ELR (cell line): ENCODE results near the gene SLC2A1.
A peak's percentile ranks its signal among the peaks of the same experiment; 100 is the strongest.

ENCODE experiments used
- DNase-seq: peaks from one replicate; pipeline ENCODE4 v3.0.0-alpha.2; 2015; ENCODE audit warnings: low read depth

The SLC2A1 gene

GRCh38 chr1:42942444-42942843 is 16.2 kb downstream of the SLC2A1 start:
- DNase-seq, result no peak

GRCh38 chr1:42941640-42942330 is 16.9 kb downstream of the SLC2A1 start:
- peak; percentile 92 for DNase-seq

DNA sequence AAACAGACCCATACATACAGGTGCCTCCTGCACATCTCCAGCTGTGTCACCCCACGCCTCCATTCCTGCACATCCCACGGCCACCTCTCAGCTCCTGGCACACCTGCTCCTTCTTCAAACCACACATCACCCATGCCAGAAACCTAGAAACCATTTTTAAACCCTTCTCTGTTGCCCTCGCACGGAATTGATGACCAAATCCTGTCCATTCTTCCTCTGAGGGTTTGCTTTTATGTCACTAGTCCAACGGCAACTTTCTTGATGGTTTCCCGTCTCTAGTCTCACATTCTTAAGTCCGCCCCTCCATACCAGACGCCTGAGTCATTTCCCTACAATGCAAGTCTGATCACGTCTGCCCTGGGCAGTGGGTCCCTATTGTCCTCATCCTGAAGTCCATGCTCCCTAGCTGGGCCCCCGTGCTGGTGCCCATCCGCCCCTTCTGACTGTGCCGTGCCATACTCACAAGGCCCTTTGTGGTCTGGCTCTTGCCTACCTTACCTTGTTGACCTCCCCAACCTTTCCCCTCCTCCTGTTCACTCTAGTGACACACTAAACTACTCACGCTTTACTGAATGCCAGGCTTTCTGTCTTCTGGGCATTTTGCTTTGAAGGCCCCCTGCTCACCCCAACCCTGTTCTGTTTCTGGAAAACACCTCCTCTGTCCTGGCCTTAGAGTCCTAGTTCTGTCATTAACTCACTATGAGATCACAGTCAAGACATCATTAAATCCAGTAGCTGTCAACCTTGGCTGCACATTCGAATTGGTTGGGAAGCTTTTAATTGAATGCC is 17.6 kb downstream of the SLC2A1 start:
- DNase-seq, result peak; percentile 99

GRCh38 chr1:42938645-42939615 is 19.7 kb downstream of the SLC2A1 start:
- no peak for DNase-seq

DNA sequence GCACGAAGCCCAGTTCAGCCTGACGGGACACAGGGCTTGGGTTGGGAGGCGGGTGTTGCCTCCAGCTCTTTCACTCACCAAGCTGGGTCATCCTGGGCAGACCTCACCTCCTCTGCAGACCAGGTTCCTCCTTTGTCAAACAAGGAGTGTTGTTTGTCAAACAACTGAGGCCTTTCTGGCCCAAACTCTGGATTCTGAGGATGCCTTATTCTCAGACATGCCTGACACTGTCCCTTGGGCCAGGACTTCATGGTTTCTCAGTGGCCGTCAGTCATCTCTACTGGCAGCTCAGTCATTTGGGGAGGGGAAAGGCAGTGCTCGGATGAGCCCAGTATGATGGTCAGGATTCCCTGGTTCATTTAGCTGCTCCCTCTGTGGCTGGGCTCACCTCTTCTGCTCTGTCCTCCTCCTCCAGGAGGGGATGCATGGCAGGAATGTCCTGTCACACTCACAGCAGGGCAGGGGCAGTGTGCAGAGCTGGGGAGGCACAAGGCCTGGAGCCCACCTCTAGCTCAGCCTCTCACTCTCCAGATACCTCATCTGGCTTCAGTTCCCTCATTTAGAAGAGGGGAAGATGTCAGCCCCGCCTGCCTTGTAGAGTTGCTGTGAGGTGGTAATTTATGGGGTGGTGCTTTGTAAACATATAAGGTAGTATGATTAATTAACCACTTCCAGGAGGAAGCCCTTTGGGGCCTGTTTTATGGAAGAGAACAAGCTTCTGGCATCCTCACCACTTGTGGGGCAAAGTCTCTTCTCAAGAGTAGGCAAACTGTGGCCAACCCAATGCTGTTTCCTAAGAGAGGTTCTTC is 20.6 kb downstream of the SLC2A1 start:
- DNase-seq, result peak; percentile 49

DNA sequence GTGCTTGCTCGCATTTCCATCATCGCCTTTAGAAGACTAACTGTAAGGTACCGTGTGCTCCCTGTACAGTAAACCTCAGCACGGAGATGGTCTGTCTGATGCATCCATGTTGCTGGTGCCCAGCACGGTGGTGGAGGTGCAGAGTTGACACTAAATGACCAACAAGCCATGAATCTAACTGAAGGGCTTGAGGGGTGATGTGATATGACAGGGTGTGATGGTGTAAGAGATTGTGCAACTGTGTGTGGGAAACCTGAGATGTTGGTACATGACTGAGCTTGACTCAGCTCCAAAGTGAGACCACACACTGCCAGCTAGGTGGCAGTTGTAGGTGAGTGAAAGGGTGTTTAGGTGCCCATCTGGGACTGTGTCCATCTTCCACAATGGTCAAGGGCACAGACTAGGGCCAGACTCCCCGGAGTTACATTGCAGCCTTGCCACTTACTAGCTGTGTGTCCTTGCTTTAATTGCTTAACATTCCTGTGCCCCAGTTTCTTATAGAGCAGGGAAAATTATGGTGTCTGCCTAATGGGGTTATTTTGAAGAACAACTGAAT is 21.4 kb downstream of the SLC2A1 start:
- DNase-seq, result peak; percentile 85

DNA sequence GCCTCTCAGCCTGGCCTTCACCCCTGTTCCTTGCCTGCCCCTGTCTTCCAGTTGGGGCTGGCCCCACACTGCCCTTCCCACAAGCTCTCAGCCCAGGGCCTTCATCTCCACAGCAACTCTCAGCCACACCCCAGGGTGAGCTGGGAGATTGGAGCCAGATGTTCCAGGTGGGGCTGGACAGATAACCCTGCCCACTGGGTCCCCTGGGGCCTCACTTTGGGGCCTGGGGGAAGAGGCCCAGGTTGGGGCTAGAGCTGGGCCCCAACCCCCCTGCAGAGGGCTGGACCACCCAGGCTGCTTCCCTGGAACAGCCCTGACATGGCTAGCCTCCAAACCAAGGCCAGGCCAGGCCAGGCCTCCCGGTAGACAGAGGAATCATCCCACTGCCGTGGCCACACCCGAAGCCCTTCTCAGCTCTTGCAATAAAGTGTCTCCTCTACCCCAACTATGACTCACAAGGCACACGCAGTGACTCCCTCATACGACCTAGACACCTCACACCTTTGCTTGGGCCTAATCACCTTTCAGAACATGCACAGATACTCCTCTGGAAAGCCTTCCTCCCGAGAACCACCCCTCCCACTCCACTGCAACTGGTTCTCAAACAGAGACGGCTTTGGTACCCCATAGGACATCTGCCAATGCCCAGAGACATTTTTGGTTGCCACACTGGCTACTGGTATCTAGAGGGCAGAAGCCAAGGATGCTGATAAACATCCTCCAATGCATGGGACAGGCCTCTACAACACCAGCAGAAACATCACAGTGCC is 22.2 kb downstream of the SLC2A1 start:
- peak; percentile 88 for DNase-seq

DNA sequence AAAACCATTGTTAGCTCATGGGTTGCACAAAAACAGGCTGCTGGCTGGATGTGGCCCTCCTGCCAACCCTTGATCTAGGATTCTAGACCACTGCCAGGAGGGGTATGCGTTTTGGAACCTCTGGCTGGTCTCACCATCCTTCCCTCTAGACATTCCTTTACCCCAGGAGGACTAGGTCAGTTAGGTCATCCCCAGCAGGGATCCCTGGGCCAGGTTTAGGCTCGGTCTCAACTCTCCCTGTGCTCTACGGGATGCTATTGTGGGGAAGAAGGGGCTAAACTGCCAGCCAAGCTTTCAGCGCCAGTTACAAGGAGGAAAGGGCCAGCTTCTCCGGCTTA is 22.7 kb downstream of the SLC2A1 start:
- no peak for DNase-seq

DNA sequence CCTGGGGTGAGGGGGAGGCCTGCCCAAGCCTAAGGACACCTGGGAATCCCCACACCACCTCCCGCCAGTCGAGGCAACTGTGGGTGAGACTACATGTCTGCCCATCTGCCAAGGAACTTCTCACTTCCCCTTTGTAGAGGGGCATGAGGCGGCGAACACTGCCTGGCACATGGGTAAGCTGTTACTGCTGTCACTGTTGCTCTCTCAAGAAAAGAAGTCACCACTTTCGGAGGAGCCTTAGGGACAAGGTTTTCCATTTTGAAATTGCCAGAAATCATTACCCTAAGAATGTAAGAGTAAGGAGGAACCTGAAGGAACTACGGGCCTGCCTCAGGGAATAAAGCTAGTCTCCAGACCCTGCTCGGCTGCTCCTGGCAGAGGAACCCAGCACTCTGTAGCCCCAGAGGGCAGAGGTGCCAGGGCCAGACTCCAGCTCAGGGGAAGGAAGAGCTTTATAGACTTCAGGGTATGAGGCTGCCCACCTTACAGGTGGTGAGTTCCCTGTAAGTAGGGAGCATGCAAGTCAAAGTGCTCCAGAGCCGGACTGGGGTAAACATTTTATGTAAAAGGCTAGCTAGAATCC is 23.3 kb downstream of the SLC2A1 start:
- DNase-seq, result no peak

- DNase-seq, result no peak
Measured at GRCh38 chr1:42934541-42935312, 23.9 kb downstream of the SLC2A1 start.

- no peak for DNase-seq
Measured at GRCh38 chr1:42933610-42934491, 24.8 kb downstream of the SLC2A1 start.

DNA sequence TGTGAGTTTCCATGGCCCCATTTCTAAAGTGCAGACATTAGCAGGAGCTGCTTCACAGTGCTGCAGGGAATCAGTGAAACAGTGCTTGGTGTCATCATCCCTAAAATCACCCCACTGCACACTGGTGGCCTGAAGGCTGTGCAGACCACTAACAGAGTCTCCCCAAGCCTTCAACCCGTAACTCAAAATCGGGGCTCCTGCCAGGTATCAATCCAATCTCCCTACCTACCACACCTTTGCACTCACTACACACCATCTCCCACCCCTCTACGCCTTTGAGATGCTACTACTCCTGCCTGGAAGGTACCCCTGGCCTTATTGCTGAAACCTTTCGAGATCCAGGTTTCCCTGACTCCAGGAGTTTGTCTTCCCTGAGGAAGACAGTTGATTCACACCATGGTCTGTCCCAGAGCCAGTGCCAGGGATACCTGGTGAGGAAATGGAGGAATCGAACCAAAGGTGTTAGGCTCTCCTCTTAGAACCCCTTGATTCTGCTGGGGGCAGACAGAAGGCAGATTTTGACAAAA is 25.5 kb downstream of the SLC2A1 start:
- no peak for DNase-seq

DNA sequence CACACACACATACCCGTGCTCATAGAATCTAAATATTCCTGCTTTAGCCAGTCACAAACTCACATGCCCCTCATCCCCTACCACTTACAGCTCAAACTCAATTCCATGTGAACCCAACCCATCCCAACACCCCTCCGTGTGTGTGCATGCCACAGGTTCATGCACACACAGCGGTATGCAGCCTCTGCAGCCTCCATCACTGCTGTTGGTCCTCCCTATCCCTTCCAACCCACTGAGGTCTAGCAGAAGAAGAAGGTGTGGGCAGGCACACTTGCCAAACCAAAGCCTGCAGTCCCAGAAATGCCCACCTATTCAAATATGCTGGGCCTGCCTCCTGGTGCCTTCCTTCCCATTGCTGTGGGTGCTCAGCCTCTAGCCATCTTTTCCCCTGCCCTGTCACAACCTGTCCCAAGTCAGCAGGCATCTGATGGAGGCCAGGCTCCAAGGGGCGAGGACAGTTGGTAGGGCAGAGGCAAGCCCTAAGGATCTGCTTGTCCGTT is 26.2 kb downstream of the SLC2A1 start:
- DNase-seq, result no peak

DNA sequence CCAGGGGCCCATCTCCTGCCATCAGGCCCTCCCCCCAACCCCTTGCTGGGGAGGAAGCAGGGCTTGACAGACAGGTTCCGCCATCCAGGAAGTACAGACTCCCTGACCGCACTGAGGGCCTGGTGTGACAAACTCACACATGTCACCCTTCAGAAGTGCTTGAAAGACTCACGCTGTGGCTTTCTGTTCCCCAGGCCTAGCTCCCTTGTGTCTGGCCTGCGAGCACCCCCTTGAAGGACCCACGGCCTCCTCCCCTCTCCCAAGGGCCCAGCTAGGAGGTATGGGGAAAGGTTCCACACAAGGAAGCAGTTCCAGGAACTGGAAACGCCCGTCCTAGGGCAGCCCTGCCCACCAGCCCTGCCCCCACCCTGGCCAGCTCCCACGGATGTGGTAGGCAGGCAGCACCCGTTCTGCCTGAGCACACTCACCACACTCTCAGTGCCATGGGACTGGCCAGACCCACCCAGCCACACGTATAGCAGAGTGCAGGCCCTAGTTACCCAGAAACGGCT is 26.7 kb downstream of the SLC2A1 start:
- DNase-seq, result no peak

- peak; percentile 66 for DNase-seq
Measured at GRCh38 chr1:42931108-42931539, 27.5 kb downstream of the SLC2A1 start.

DNA sequence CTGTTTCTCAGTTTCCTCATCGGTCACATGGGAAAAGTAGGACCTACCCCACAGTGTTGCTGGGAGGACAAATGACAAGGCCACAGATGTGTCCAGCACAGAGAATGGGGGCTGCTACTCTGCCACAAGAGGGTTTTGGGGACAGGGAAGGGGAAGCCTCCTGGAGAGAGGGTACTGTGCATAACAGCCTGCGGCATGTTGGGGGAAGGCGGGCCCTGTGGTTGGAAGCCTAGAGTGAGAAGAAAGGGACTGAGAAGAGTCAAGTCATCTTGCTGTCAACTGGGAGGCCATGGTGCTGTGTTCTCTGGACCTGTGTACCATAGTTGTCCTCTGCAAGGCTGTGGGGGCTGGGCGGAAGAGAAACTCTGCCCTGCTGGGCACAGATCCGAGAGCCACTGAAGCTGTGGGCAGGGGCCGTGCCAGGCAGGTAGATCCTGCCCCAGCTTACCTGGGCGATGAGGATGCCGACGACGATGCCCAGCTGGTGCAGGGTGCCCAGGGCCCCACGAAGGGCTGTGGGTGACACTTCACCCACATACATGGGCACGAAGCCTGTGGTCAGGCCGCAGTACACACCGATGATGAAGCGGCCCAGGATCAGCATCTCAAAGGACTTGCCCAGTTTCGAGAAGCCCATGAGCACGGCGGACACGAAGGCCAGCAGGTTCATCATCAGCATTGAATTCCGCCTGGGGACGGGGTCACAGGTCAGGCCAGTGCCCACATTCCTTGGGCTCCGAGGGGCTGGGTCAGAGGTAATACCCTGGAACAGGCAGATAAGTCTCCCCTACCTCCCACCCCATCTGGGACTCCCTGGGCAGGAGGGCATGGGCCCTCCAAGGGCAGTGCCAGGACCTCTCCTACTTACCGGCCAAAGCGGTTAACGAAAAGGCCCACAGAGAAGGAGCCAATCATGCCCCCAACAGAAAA is 28.2 kb downstream of the SLC2A1 start:
- no peak for DNase-seq
